HG03457 (cell line): ENCODE results near the gene PSG7.
"Not testable (repeated sequence)": the region's sequence is repeated elsewhere in the genome, so short reads cannot be mapped to it uniquely, and the experiment has no call there.

Source experiments
- ATAC-seq: cut with Tn5 transposase; IDR thresholded peaks from one replicate; pipeline ENCODE4 v1.9.1; 2021; ENCODE audit warnings: moderate number of reproducible peaks; ENCODE audit not compliant: unreplicated experiment

Gene PSG7

DNA sequence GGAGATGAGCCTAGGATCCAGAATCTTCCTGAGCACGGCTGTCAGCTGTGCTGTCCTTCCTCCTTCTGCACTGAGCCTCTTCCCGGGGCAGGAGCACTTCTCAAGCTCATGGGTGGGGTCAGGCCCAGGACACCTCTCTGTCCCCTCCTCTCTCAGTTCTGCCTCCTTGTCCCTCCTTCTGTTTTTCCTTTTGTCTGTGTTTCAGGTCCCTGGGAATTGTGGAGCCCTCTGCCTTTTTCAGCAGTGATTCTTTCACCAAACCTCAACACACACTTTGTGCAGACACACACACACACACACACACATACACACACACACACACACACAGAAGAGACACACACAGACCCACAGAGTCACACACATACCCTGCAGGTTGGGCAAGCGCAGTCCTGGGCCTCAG, at the start of gene PSG7:
TSS of gene PSG7 (minus strand) at position 101 of the 400 bp plus-strand sequence. CDS start 131 bp downstream, outside the sequence.
- not testable (repeated sequence) for ATAC-seq

DNA sequence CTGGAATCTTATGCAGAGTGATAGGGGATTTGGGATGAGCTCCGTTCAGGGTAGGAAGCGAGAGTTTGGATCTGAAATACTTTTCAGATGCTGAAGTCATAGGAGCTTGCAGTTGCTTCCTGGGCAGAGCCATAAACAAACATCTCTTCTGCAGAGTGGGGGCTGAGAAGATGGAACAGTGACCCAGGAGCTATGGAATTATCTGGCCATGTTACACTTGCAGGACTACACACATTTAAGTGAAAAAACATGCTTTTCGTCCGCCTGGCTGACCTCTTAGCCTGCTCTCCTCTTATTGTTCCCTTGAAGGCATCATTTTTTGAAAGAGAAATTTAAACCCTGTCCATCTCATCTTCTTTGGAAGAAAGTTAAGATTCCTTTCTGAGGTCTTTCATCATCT, 48.6 kb upstream of the PSG7 start:
- ATAC-seq: no peak

DNA sequence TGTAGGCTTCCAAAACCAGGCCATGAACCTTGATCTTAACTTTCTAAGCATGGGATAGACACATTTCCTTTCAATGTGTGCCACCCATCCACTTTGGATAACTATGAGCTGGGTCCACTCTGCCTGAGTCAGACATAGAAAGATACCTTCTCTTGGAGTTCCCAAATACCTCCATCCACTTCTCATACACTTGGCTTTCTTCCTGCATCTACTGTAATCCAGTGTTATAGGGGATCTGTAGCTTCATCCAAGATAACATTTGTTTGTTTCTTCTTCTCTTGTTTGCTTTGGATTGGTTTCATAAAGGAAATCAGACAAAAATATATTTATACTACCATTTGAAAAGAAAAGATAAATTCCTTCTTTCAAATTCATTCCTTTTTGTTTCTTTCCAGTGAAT, 45.1 kb upstream of the PSG7 start:
- not testable (repeated sequence) for ATAC-seq

DNA sequence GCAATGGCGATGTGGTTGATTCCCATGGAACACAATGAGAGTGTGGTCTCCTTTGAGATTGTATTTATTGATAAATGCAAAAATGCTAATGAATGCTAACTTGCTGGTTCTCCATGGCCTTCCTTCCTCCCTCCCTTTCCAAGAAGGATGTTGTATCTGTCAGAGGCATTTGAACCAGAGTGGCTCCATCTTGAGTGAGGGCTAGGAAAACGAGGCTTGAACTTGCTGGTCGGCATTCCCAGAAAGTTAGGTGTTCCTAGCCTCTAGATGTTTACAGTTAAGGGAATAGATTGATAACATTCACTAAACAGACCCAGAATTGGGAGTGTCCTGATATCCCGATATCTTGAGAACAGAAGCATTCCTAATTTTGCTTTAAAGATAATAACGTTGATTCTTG, 34.4 kb upstream of the PSG7 start:
- not testable (repeated sequence) for ATAC-seq

DNA sequence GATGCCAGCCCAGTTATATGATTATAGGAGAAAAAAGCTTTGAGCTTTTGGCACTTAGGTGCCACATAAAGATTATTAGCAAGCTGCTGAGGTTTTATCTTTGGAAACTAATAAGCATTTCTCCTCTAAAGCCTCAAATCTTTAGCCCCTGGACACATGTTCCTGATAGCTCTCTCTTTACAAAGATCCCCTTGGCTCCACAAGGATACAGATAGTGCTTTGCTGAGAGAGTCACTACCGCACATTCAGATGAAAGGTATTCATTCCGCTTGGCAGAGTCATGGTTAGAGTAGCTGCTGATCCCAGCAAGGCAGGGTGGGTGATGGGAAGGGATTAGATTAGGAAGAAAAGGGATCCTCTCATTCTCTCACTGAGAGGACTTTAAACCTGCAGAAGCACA, 28.2 kb upstream of the PSG7 start:
- ATAC-seq: no peak

DNA sequence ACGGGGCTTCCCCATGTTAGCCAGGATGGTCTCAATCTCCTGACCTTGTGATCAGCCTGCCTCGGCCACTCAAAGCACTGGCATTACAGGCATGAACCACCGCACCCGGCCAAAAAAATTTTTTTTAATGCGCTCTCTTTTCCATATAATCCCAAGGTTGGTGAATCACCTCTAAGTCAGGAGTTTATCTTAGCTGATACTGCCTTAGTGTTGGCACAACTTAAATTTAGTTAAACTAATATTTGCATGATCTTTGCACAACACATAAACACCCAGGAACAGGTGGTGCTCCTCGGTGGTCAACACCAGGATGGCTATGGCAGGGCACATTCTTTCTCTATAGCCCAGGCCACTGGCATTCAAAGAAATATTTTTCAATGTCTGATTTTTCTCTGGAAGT, 24.1 kb upstream of the PSG7 start:
- no peak for ATAC-seq

DNA sequence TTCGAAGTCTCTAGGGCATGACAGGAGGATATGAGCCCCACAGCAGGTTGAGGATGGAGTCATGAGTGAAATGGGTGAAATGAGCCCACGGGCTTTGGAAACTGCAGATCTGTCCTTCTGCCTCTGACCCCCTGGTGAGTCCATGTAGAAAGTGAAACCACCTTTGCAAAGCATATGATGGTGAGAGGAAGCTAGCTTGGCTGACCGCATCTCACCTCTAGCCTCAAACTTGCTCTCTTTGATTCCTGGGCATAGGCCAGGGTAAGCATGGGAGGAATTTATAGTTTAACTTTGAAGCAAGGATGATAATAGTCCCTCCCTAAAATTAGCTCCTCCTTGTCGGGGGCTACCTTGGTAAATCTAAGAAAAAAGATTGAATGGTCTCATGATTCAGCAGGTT, 15.1 kb upstream of the PSG7 start:
- ATAC-seq: not testable (repeated sequence)

DNA sequence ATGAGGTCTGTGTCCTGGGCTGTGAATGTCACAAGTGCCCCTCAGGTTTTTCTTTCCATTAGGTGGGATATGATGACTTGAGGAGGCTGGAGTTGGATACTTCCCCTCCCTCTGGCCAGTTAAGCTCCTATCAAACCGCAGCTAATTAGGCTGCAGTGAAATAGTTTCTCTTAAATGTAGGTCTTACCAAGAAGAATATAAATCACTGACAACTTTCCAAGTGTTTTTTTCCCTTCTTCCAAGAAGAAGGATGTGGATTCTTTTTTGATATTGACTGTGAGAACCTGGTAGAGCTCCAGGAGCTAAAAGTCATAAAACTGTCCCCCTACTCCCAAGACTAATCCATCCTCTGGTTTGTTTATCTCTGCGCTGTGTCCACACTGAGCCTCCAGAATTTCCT, 14.5 kb upstream of the PSG7 start:
- ATAC-seq: not testable (repeated sequence)

DNA sequence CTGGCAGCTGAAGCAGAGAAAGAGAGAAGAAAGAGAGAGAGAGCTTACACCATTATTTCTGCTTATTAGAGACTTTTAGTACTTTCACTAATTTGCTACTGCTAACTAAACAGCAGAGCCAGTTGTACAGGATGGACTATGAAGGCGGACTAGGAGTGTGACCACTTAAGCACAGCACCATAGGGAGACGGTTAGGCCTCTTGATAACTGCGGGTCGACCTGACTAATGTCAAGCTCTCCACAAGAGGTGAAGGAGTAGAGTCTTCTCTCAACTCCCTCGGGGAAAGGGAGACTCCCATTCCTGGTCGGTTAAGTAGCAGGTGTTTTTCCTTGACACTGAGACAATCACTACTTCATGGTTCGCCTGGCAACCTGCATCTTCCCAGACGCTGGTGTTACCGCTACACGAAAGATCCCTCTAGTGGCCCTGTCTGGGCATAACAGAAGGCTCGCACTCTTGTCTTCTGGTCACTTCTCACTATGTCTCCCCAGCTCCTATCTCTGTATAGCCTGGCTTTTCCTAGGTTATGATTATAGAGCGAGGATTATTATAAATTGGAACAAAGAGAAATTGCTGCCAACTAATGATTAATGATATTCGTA, 5.3 kb upstream of the PSG7 start:
- ATAC-seq: no peak

DNA sequence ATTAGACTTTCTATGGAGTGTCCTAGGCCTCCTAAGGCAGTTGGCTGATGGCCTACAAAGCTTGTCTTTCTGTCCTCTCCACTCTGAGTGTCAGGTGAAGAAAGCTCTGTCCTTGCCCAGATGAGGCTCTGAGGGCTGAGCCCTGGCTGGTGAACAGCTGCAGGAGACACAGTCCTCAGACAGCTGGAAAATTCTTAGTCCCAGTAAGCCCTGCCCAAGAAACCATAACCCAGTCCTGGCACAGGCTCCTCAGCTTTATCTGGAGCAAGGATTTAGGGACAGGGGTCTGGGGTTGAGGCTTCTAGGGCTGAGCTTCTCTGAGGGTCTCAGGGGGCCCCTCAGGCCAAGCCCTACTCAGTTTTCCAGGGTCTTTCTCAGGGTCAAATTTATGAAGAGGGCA, 2.3 kb downstream of the PSG7 start:
- not testable (repeated sequence) for ATAC-seq

DNA sequence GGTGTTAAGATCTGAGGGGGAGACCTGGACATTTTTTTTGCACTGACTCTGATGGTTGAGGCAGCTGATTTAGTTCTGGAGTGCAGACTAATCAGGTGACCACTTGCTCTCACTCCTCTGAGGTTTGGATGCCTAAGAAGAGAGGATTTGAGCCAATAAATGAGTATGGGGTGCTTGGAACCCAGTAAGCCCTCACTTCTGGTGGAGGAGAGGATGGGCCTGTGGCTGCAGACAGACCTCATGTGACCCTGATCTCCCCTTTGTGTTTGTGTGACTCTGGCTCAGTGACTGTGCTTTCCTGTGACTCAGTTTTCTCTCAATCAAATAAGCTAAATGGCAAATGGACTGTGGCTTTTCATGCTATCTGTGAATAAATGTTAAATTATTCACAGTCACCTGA, 2.8 kb downstream of the PSG7 start:
- ATAC-seq: not testable (repeated sequence)

DNA sequence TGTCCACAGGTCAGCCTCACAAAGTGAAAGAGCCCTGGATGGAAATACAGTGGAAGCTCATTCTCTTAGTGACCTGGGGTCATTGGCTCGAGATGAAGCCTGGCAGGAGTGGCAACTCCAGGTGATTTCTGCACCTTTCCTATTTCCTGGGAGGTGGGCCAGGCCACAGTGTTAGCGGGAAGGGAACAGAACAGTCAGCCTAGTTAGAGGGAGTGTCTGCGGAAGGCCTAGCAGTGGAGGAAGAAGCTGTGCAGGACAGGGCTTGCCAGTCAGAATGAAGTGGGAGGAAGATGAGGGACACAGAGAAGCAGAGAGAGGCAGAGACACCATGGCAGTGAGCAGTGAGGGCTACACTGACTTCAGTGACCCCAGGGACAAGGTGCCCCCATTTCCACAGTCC, 3.6 kb downstream of the PSG7 start:
- not testable (repeated sequence) for ATAC-seq

DNA sequence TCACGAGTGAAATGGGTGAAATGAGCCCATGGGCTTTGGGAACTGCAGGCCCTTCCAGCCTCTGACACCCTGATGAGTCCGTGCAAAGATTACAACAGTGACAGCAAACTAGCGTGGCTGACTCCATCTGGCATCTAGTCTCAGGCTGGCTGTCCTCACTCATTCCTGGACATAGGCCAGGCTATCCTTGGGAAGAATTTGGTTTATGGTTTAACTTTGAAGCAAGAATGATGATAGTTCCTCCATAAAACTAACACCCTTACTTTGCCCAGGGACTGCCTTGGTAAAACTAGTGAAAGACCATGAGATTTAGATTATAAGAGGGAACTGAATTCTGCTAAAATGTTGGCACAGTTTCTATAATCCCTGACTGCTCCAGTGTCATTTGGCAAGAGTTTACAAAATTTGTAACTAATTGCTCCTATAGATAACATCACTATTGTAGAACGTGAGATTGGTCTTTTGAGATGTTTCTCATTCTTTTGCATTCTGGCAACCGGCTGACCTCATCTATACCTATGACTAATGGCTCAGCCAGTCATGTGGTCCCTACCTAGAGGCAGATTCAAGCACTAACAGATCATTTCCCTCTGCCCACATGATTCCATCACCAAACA, 4.4 kb downstream of the PSG7 start:
- not testable (repeated sequence) for ATAC-seq

DNA sequence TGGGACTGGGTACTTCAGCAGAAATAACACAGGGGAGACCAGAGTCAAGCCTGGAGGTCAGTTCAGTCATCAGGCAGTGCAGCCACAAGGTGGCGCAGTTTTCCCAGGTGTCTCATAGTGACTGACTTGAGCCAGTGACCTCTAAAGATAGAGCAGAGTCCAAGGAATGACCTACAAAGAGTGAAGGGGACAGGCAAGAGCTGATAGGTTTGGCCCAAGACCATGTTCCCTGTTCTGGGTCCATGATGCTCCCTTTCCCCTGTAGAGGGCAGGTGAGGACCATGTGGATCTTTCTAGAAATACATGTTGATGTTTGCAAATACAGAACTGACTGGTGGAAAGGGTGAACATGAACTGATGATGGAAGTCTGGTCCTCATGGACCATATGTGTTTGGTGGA, 6.8 kb downstream of the PSG7 start:
- ATAC-seq: not testable (repeated sequence)

DNA sequence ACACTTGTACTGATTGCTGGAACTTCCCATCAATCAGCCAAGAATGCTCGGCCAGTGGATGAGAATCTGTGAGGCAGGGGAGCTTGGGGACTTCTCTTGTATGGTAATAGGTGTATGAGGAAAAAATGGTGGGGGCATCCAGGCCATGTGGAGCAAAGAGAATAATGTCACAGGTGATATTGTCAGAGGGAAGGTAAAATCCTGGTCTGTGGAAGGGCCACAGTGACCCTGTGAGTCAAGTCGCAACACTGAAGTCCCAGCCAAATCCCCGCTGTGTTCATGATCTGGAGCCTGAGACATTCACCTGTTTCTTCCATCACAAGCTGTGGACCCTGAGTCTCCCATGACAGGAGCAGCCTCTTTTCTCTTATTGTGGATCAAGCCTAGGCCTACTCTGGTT, 8.1 kb downstream of the PSG7 start:
- ATAC-seq: no peak

DNA sequence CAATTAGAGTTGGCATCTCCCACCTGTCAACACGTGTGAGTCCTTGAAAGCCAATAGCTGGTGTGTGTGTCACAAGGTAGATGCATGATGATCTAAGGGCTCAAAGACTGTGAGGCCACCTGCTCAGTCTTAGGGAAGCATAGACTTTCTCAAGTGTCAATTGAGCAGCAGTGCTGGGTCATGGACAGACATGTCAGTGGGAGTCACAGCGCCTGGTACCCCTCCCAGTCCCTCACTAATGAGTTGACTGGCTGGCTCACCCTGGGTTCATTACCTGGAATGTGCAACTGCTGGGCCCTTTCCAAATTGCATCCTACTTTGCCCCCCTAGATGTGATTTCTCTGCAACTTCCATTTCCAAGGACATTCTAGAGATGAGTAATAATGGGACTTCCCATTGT, 10.2 kb downstream of the PSG7 start:
- no peak for ATAC-seq

DNA sequence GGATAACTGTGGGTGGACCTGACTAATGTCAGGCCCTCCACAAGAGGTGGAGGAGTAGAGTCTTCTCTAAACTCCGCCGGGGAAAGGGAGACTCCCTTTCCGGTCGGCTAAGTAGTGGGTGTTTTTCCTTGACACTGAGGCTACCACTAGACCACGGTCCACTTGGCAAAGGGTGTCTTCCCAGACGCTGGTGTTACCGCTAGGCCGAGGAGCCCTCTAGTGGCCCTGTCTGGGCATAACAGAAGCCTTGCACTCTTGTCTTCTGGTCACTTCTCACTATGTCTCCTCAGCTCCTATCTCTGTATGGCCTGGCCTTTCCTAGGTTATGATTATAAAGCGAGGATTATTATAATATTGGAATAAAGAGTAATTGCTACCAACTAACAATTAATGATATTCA, 13.9 kb downstream of the PSG7 start:
- not testable (repeated sequence) for ATAC-seq

DNA sequence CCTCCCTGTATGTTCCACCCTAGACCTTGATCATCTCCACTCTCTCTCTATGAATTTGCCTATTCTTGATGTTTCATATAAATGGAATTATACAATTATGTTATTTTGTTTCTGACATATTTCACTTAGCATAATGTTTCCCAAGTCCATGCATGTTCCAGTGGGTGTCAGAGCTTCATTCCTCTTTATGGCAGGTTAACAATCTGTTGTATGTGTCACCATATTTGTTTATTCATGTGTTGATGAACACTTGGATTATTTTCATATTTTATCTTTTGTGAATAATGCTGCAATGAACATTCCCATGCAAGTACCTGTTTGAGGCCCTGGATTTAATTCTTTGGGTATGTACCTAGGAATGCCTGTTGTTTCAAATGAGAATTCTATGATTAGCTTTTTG, 16.0 kb downstream of the PSG7 start:
- not testable (repeated sequence) for ATAC-seq

DNA sequence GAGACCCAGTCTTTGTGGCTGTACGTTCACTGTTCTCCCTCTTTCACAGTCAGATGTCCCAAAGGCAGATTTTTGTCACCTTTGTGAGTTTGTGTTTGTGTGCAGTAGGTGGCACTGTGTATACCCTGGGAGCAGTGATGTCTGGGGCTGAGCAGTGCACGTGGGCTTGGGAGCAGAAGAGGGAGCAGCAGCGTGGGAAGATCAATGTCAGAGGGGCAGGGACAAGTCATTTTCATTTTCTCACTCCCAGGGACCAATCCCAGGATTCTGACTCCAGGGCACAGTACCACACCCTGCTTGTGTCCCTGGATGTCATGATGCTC, 17.3 kb downstream of the PSG7 start:
- ATAC-seq: no peak

DNA sequence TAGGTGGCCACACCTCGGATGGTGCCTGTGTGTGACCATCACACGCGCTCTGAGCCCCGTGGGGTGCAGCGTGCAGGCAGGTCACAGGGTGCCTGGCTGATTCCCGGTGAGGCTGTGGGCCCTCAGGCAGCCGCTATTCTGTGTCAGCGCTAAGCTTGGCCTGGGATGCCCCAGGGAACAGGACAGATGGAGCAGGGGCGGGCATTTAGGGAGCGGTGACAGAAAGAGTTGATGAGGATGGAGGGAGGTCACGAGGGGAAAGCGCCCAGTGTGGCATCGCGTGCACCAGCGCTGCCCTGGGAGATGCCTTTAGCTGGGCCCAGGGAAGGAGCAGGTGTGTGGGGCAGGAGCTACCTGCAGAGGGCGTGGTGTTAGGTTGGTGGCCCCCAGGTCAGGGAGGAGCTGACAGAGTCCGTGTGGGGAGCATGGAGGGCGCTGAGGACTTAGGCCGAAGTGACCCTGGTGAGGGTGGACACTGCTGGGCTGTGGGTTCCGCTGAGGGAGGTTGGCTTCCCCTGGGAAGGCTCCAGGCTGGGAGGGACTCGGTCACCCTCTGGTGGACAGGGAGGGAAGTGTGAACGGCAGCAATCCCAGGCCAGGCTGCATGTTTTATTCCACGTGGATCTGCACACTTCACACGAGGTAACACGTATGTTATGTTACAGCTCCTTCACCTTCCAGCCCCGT, 17.8 kb downstream of the PSG7 start:
- not testable (repeated sequence) for ATAC-seq

DNA sequence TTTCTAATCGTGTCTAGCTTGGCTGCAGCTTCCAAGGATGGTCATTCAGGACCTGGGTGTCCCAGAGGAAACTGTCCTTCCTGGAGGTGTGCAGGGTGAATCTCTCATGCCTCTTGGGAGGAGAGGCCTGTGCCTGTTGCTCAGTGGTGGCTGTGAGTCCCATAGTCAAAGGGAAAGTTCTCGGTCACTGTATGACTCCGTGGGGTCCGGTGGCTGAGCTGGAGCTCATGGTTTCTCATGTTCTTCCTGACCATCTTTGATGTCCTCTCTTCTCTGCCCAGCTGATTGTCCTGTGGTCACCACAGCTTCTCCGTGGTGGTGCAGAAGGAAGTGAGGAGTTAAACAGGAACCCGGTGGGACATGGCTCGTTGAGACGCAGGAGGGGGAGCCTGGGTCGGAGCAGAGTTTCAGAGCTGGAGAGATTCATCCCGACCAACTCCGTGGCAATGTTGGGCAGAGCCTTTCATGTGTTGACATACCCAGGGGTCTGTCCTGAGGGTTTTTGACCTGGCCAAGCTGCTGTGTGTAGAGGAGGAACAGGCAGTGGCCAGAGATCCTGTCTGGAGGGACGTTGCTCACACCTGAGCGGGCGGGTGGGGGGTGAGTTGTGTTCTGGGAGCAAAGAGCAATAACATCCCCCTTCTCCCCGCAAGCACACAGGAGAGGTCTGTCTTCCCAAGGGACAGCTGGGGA, 18.5 kb downstream of the PSG7 start:
- not testable (repeated sequence) for ATAC-seq

DNA sequence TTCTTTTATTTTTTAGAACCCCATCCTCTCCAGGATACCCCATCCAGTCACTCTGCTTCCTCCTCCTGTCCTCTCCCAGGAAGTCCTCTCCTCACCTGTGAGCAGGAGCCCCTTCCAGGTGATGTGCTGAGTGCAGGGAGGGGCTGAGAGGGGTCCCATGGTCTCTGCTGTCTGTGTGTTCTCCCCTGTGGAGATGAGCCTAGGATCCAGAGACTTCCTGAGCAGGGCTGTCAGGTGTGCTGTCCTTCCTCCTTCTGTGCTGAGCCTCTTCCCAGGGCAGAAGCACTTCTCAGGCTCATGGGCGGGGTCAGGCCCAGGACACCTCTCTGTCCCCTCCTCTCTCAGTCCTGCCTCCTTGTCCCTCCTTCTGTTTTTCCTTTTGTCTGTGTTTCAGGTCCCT, 19.4 kb downstream of the PSG7 start, which contains the start of gene PSG6:
TSS of gene PSG6 (minus strand) at position 261 of the 400 bp plus-strand sequence. CDS start at position 159, 102 bp downstream.
- not testable (repeated sequence) for ATAC-seq
